ENCODE measurements around the gene MSANTD7.

Gene MSANTD7

GRCh38 chr10:14837003-14837756 lies 926 bp upstream of the MSANTD7 start:
- POLR2A ChIA-PET, result interaction anchor here (0.6 kb wide), 3 partner anchors 30 to 343 kb away, joined by 3 to 6 read pairs (median 3); no protein-coding TSS in a partner anchor

GRCh38 chr10:14838582-14839304 lies 637 bp downstream of the MSANTD7 start:
- Histone ChIP-seq H3K4me1 (ENCODE audit: control extremely low read depth in 1 of 4, control insufficient read depth in 4 of 4, insufficient read depth in 4 of 4, low read length in 3 of 4) (peaks cover 9 to 18% (median 16%) of the 10 kb centered on the region in 4 experiments), H3K4me3 (ENCODE audit: control insufficient read depth in 1 of 7, extremely low read depth in 1 of 7, insufficient read depth in 4 of 7, low read depth in 2 of 7, low read length in 6 of 7) (peak overlapping the region; percentile 83 to 98 (median 95)), H3K27ac (ENCODE audit: insufficient read depth in 1 of 2, low read depth in 1 of 2, low read length in 2 of 2, poor library complexity in 1 of 2, severe bottlenecking in 2 of 2) (peak overlapping the region; percentile 84 to 93), H3K27me3 (replicated peaks in 2 of 5; ENCODE audit: control insufficient read depth in 4 of 5, insufficient read depth in 5 of 5, low read length in 4 of 5) (no peaks in the 10 kb centered on the region), H3K9me3 (ENCODE audit: control extremely low read depth in 1 of 5, control insufficient read depth in 4 of 5, insufficient read depth in 2 of 5, low read depth in 1 of 5, low read length in 4 of 5) (no peaks in the 10 kb centered on the region), H3K36me3 (ENCODE audit: control insufficient read depth in 4 of 4, insufficient read depth in 4 of 4, low read length in 3 of 4) (peaks cover 20 to 31% (median 29%) of the 10 kb centered on the region in 4 experiments)
- POLR2A ChIA-PET, result interaction anchor here (1.1 kb wide), 1 partner anchor 39 kb away, joined by 3 read pairs; no protein-coding TSS in a partner anchor
- CTCF ChIA-PET, result interaction anchor here (1.1 to 3.0 kb wide), 4 partner anchors 9 to 302 kb away, joined by 3 to 17 read pairs (median 7); no protein-coding TSS in a partner anchor
- DNase-seq, result peak; percentile 14 to 59 (median 54)
- under 1% methylated on average over 51 of the region's 60 CpGs for WGBS (ENCODE audit: insufficient coverage)

More at GRCh38 chr10:14837003-14837756, 926 bp upstream of the MSANTD7 start:
- Histone ChIP-seq H3K27me3 (replicated peaks in 2 of 5; ENCODE audit: control insufficient read depth in 4 of 5, insufficient read depth in 5 of 5, low read length in 4 of 5) (no peaks in the 10 kb centered on the region), H3K27ac (ENCODE audit: insufficient read depth in 1 of 2, low read depth in 1 of 2, low read length in 2 of 2, poor library complexity in 1 of 2, severe bottlenecking in 2 of 2) (peak overlapping the region; percentile 57 to 93), H3K36me3 (ENCODE audit: control insufficient read depth in 4 of 4, insufficient read depth in 4 of 4, low read length in 3 of 4) (peaks cover 11 to 16% (median 14%) of the 10 kb centered on the region in 4 experiments), H3K4me3 (ENCODE audit: control insufficient read depth in 1 of 7, extremely low read depth in 1 of 7, insufficient read depth in 4 of 7, low read depth in 2 of 7, low read length in 6 of 7) (peak overlapping the region; percentile 83 to 98 (median 95)), H3K9me3 (ENCODE audit: control extremely low read depth in 1 of 5, control insufficient read depth in 4 of 5, insufficient read depth in 2 of 5, low read depth in 1 of 5, low read length in 4 of 5) (no peaks in the 10 kb centered on the region), H3K4me1 (ENCODE audit: control extremely low read depth in 1 of 4, control insufficient read depth in 4 of 4, insufficient read depth in 4 of 4, low read length in 3 of 4) (peaks cover 9 to 18% (median 16%) of the 10 kb centered on the region in 4 experiments)
- 41% methylated on average over 10 of the region's 14 CpGs for WGBS (ENCODE audit: insufficient coverage)
- no peak for DNase-seq
- CTCF ChIA-PET, result interaction anchor here (1.1 to 3.0 kb wide), 11 partner anchors 10 to 303 kb away, joined by 3 to 17 read pairs (median 3); no protein-coding TSS in a partner anchor

GRCh38 chr10:14839305-14839695 lies 1.2 kb downstream of the MSANTD7 start:
- Histone ChIP-seq H3K27ac (ENCODE audit: insufficient read depth in 1 of 2, low read depth in 1 of 2, low read length in 2 of 2, poor library complexity in 1 of 2, severe bottlenecking in 2 of 2) (peak overlapping the region; percentile 84 to 93), H3K9me3 (ENCODE audit: control extremely low read depth in 1 of 5, control insufficient read depth in 4 of 5, insufficient read depth in 2 of 5, low read depth in 1 of 5, low read length in 4 of 5) (no peaks in the 10 kb centered on the region), H3K27me3 (replicated peaks in 2 of 5; ENCODE audit: control insufficient read depth in 4 of 5, insufficient read depth in 5 of 5, low read length in 4 of 5) (no peaks in the 10 kb centered on the region), H3K4me1 (ENCODE audit: control extremely low read depth in 1 of 4, control insufficient read depth in 4 of 4, insufficient read depth in 4 of 4, low read length in 3 of 4) (peaks cover 9 to 18% (median 16%) of the 10 kb centered on the region in 4 experiments), H3K36me3 (ENCODE audit: control insufficient read depth in 4 of 4, insufficient read depth in 4 of 4, low read length in 3 of 4) (peaks cover 20 to 37% (median 32%) of the 10 kb centered on the region in 4 experiments), H3K4me3 (ENCODE audit: control insufficient read depth in 1 of 7, extremely low read depth in 1 of 7, insufficient read depth in 4 of 7, low read depth in 2 of 7, low read length in 6 of 7) (peak overlapping the region in 6 of 7 experiments; percentile 83 to 98 (median 94))
- ChIA-PET CTCF (interaction anchor here (2.6 kb wide), 1 partner anchor 9 kb away, joined by 11 read pairs; no protein-coding TSS in a partner anchor), POLR2A (no interaction called here)
- 22% methylated on average over 13 of the region's 14 CpGs for WGBS (ENCODE audit: insufficient coverage)
- no peak for DNase-seq

GRCh38 chr10:14840178-14840577 lies 2.1 kb downstream of the MSANTD7 start:
- Histone ChIP-seq H3K27me3 (replicated peaks in 2 of 5; ENCODE audit: control insufficient read depth in 4 of 5, insufficient read depth in 5 of 5, low read length in 4 of 5) (no peaks in the 10 kb centered on the region), H3K4me3 (ENCODE audit: control insufficient read depth in 1 of 7, extremely low read depth in 1 of 7, insufficient read depth in 4 of 7, low read depth in 2 of 7, low read length in 6 of 7) (no peak overlapping the region), H3K4me1 (ENCODE audit: control extremely low read depth in 1 of 4, control insufficient read depth in 4 of 4, insufficient read depth in 4 of 4, low read length in 3 of 4) (peaks cover 9 to 18% (median 16%) of the 10 kb centered on the region in 4 experiments), H3K9me3 (ENCODE audit: control extremely low read depth in 1 of 5, control insufficient read depth in 4 of 5, insufficient read depth in 2 of 5, low read depth in 1 of 5, low read length in 4 of 5) (no peaks in the 10 kb centered on the region), H3K27ac (ENCODE audit: insufficient read depth in 1 of 2, low read depth in 1 of 2, low read length in 2 of 2, poor library complexity in 1 of 2, severe bottlenecking in 2 of 2) (no peak overlapping the region), H3K36me3 (ENCODE audit: control insufficient read depth in 4 of 4, insufficient read depth in 4 of 4, low read length in 3 of 4) (peaks cover 20 to 44% (median 37%) of the 10 kb centered on the region in 4 experiments)
- ChIA-PET CTCF (no interaction called here), POLR2A (no interaction called here)
- DNase-seq, result no peak
- WGBS (ENCODE audit: insufficient coverage), result 83% methylated on average over 1 of the region's 2 CpGs

GRCh38 chr10:14843327-14843988 lies 5.4 kb downstream of the MSANTD7 start:
- ChIA-PET POLR2A (no interaction called here), CTCF (interaction anchor here (0.7 to 1.6 kb wide), 2 partner anchors 8 to 46 kb away, joined by 3 to 6 read pairs; no protein-coding TSS in a partner anchor)
- Histone ChIP-seq H3K9me3 (ENCODE audit: control extremely low read depth in 1 of 5, control insufficient read depth in 4 of 5, insufficient read depth in 2 of 5, low read depth in 1 of 5, low read length in 4 of 5) (no peaks in the 10 kb centered on the region), H3K4me3 (ENCODE audit: control insufficient read depth in 1 of 7, extremely low read depth in 1 of 7, insufficient read depth in 4 of 7, low read depth in 2 of 7, low read length in 6 of 7) (no peak overlapping the region), H3K27ac (ENCODE audit: insufficient read depth in 1 of 2, low read depth in 1 of 2, low read length in 2 of 2, poor library complexity in 1 of 2, severe bottlenecking in 2 of 2) (no peak overlapping the region), H3K27me3 (replicated peaks in 2 of 5; ENCODE audit: control insufficient read depth in 4 of 5, insufficient read depth in 5 of 5, low read length in 4 of 5) (no peaks in the 10 kb centered on the region), H3K4me1 (ENCODE audit: control extremely low read depth in 1 of 4, control insufficient read depth in 4 of 4, insufficient read depth in 4 of 4, low read length in 3 of 4) (peaks cover 2 to 9% (median 6%) of the 10 kb centered on the region in 4 experiments), H3K36me3 (ENCODE audit: control insufficient read depth in 4 of 4, insufficient read depth in 4 of 4, low read length in 3 of 4) (peaks cover 20 to 57% (median 46%) of the 10 kb centered on the region in 4 experiments)
- no peak for DNase-seq
- WGBS (ENCODE audit: insufficient coverage), result 99% methylated on average over 12 of the region's 15 CpGs

- CTCF ChIA-PET, result no interaction called here
- H3K36me3 ChIP-seq (ENCODE audit: control insufficient read depth in 4 of 4, insufficient read depth in 4 of 4, low read length in 3 of 4), result peaks cover 24 to 66% (median 51%) of the 10 kb centered on the region in 4 experiments
Measured at GRCh38 chr10:14844948-14845347, 6.8 kb downstream of the MSANTD7 start.

More at GRCh38 chr10:14844948-14845347, 6.8 kb downstream of the MSANTD7 start:
- no peak for DNase-seq
- H3K27ac ChIP-seq (ENCODE audit: insufficient read depth in 1 of 2, low read depth in 1 of 2, low read length in 2 of 2, poor library complexity in 1 of 2, severe bottlenecking in 2 of 2), result no peak overlapping the region
- no CpG with 5 or more reads among the region's 2 CpGs for WGBS (ENCODE audit: insufficient coverage)
- H3K27me3 ChIP-seq (replicated peaks in 2 of 5; ENCODE audit: control insufficient read depth in 4 of 5, insufficient read depth in 5 of 5, low read length in 4 of 5), result no peaks in the 10 kb centered on the region
- POLR2A ChIA-PET, result no interaction called here
- no peaks in the 10 kb centered on the region for H3K4me1 ChIP-seq (ENCODE audit: control extremely low read depth in 1 of 4, control insufficient read depth in 4 of 4, insufficient read depth in 4 of 4, low read length in 3 of 4)
- no peaks in the 10 kb centered on the region for H3K9me3 ChIP-seq (ENCODE audit: control extremely low read depth in 1 of 5, control insufficient read depth in 4 of 5, insufficient read depth in 2 of 5, low read depth in 1 of 5, low read length in 4 of 5)
- no peak overlapping the region for H3K4me3 ChIP-seq (ENCODE audit: control insufficient read depth in 1 of 7, extremely low read depth in 1 of 7, insufficient read depth in 4 of 7, low read depth in 2 of 7, low read length in 6 of 7)
